MM.1S (cell line): Measurements from ENCODE around the gene SH3RF1.

ENCODE experiments used
- DNase-seq: peaks from one replicate; pipeline ENCODE4 v3.0.0-alpha.2; 2015
- H2AFZ ChIP-seq: fragments of 300-600 bp; sonication (generic); 2 replicates; pipeline ENCODE4 v1.6.0; 2016; ENCODE audit warnings: antibody characterized with exemption, low read length
- H3F3A ChIP-seq: fragments of 300-600 bp; sonication (generic); 2 replicates; pipeline ENCODE4 v1.6.1; 2016; ENCODE audit warnings: mild to moderate bottlenecking, antibody characterized with exemption, low read length, moderate library complexity, mixed read lengths; ENCODE audit not compliant: insufficient read depth
- H3K27ac ChIP-seq: fragments of 300-600 bp; sonication (generic); 2 replicates; pipeline ENCODE4 v1.5.1; 2016; ENCODE audit warnings: mild to moderate bottlenecking, low read length
- H3K27me3 ChIP-seq: fragments of 300-600 bp; sonication (generic); replicated peaks from 2 replicates; pipeline ENCODE4 v1.6.0; 2016; ENCODE audit warnings: low read length; ENCODE audit not compliant: insufficient read depth
- H3K36me3 ChIP-seq: fragments of 300-600 bp; sonication (generic); replicated peaks from 2 replicates; pipeline ENCODE4 v1.6.1; 2016; ENCODE audit warnings: mild to moderate bottlenecking, low read length, mixed read lengths; ENCODE audit not compliant: insufficient read depth
- H3K4me1 ChIP-seq: fragments of 300-600 bp; sonication (generic); 2 replicates; pipeline ENCODE4 v1.6.1; 2016; ENCODE audit warnings: low read length, mixed read lengths
- H3K4me2 ChIP-seq: fragments of 300-600 bp; sonication (generic); 2 replicates; pipeline ENCODE4 v1.6.0; 2016; ENCODE audit warnings: low read depth, low read length
- H3K4me3 ChIP-seq: fragments of 300-600 bp; sonication (generic); 2 replicates; pipeline ENCODE4 v1.5.1; 2016; ENCODE audit warnings: low read length, mixed read lengths
- H3K79me2 ChIP-seq: fragments of 300-600 bp; sonication (generic); 2 replicates; pipeline ENCODE4 v1.6.1; 2016; ENCODE audit warnings: mixed run types, low read length, mixed read lengths
- H3K9ac ChIP-seq: fragments of 300-600 bp; sonication (generic); 2 replicates; pipeline ENCODE4 v1.6.1; 2016; ENCODE audit warnings: low read length, mixed read lengths
- H3K9me2 ChIP-seq: fragments of 300-600 bp; sonication (generic); replicated peaks from 2 replicates; pipeline ENCODE4 v1.6.1; 2016; ENCODE audit warnings: mild to moderate bottlenecking, low read length, mixed read lengths; ENCODE audit not compliant: insufficient read depth
- H3K9me3 ChIP-seq: fragments of 300-600 bp; sonication (generic); replicated peaks from 2 replicates; pipeline ENCODE4 v1.6.1; 2016; ENCODE audit warnings: mild to moderate bottlenecking, low read length, mixed read lengths; ENCODE audit not compliant: insufficient read depth
- H4K20me1 ChIP-seq: fragments of 300-600 bp; sonication (generic); 2 replicates; pipeline ENCODE4 v1.6.1; 2016; ENCODE audit warnings: mild to moderate bottlenecking, low read length, moderate library complexity, mixed read lengths; ENCODE audit not compliant: insufficient read depth
- EZH2 ChIP-seq: fragments of 300-600 bp; sonication (generic); optimal IDR thresholded peaks from 2 replicates; pipeline ENCODE3; 2017; ENCODE audit warnings: low read depth, mild to moderate bottlenecking, antibody characterized with exemption, low read length, mixed read lengths
- EZH2phosphoT487 ChIP-seq: fragments of 300-600 bp; sonication (generic); IDR thresholded peaks from 2 replicates; pipeline ENCODE4 v1.6.1; 2018; ENCODE audit warnings: antibody characterized with exemption, low read length
- TF ChIP-seq, protein P1 (sequence below): fragments of 300-600 bp; sonication (generic); IDR thresholded peaks from 2 replicates; pipeline ENCODE4 v1.5.1; 2016; ENCODE audit warnings: antibody characterized with exemption, low read length, mixed read lengths

Gene SH3RF1

GRCh38 chr4:169313732-169314131, 43.0 kb upstream of the SH3RF1 start:
- H3K27me3 ChIP-seq: no peaks in the 10 kb centered on the region

GRCh38 chr4:169312690-169313422, 42.1 kb upstream of the SH3RF1 start:
- Histone ChIP-seq H3K27me3 (no peaks in the 10 kb centered on the region), H4K20me1 (no peaks in the 10 kb centered on the region), H3K9me3 (no peaks in the 10 kb centered on the region), H3K4me1 (no peaks in the 10 kb centered on the region), H3K4me2 (no peak overlapping the region), H2AFZ (no peak overlapping the region), H3F3A (no peaks in the 10 kb centered on the region), H3K27ac (no peak overlapping the region), H3K9ac (no peak overlapping the region), H3K9me2 (no peaks in the 10 kb centered on the region), H3K36me3 (no peaks in the 10 kb centered on the region), H3K4me3 (no peak overlapping the region), H3K79me2 (no peaks in the 10 kb centered on the region)
- DNase-seq: no peak
- TF ChIP-seq EZH2: no peak
- TF ChIP-seq EZH2phosphoT487: no peak
- TF ChIP-seq, protein P1, sequence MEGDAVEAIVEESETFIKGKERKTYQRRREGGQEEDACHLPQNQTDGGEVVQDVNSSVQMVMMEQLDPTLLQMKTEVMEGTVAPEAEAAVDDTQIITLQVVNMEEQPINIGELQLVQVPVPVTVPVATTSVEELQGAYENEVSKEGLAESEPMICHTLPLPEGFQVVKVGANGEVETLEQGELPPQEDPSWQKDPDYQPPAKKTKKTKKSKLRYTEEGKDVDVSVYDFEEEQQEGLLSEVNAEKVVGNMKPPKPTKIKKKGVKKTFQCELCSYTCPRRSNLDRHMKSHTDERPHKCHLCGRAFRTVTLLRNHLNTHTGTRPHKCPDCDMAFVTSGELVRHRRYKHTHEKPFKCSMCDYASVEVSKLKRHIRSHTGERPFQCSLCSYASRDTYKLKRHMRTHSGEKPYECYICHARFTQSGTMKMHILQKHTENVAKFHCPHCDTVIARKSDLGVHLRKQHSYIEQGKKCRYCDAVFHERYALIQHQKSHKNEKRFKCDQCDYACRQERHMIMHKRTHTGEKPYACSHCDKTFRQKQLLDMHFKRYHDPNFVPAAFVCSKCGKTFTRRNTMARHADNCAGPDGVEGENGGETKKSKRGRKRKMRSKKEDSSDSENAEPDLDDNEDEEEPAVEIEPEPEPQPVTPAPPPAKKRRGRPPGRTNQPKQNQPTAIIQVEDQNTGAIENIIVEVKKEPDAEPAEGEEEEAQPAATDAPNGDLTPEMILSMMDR: no peak

More at GRCh38 chr4:169313732-169314131, 43.0 kb upstream of the SH3RF1 start:
- no peak overlapping the region for H2AFZ ChIP-seq
- no peaks in the 10 kb centered on the region for H3K36me3 ChIP-seq
- H3K4me2 ChIP-seq: no peak overlapping the region
- H3K4me1 ChIP-seq: no peaks in the 10 kb centered on the region
- H3K9me2 ChIP-seq: no peaks in the 10 kb centered on the region
- no peaks in the 10 kb centered on the region for H4K20me1 ChIP-seq
- H3K9me3 ChIP-seq: no peaks in the 10 kb centered on the region
- H3K9ac ChIP-seq: no peak overlapping the region
- H3K4me3 ChIP-seq: no peak overlapping the region
- H3F3A ChIP-seq: no peaks in the 10 kb centered on the region
- DNase-seq: no peak
- H3K79me2 ChIP-seq: no peaks in the 10 kb centered on the region
- TF ChIP-seq, protein P1: no peak
- TF ChIP-seq EZH2phosphoT487: no peak
- TF ChIP-seq EZH2: no peak
- no peak overlapping the region for H3K27ac ChIP-seq

DNA sequence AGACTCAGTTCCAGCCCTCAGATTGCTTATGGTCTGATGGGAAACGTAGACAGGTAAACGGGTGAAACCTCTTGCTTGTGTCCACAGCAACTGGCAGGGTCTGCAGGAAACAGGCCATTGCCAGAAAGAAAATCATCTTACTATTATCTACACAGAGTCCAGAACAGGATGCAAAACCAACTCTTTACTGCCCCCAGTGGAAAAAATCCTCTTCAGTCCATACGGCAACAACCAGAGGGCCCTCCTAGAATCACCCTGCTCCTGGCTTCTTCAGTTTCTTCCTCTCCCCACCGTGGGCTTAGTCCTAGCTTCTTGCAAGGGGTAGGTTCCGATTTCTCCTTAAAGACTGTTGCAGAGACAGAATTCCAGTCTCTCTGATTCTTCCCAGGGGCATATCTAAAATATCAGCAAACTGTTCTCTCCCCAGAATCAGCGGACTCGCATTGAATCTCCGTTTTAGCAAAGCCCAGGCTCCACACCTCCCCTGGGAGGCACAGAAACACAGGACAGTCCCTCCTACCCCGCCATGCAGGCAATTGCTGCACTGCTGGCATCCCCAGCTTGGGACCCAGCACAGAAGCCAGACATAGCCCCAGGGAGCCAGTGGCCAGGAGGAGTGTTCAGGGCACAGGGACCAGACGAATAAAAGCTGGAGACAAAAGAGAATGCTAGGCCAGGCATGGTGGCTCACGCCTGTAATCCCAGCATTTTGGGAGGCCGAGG, 41.0 kb upstream of the SH3RF1 start:
- Histone ChIP-seq H2AFZ (no peak overlapping the region), H4K20me1 (no peaks in the 10 kb centered on the region)
- peak; percentile 20 for DNase-seq

More for the DNA sequence above, 41.0 kb upstream of the SH3RF1 start:
- Histone ChIP-seq H3K9ac (no peak overlapping the region), H3K9me2 (no peaks in the 10 kb centered on the region), H3F3A (no peaks in the 10 kb centered on the region), H3K79me2 (no peaks in the 10 kb centered on the region), H3K9me3 (no peaks in the 10 kb centered on the region), H3K4me3 (no peak overlapping the region), H3K4me1 (no peaks in the 10 kb centered on the region), H3K27ac (no peak overlapping the region), H3K36me3 (no peaks in the 10 kb centered on the region), H3K27me3 (no peaks in the 10 kb centered on the region), H3K4me2 (no peak overlapping the region)
- TF ChIP-seq, protein P1: peak; percentile 43
- TF ChIP-seq EZH2phosphoT487: no peak
